Fibroblast of villous mesenchyme (primary cell): ENCODE data around the gene PCSK5. TPM values are rescaled to one million over a fixed set of nuclear protein-coding genes. Genes with fewer than 3 reads are reported as not detected.

Source experiments
- DNase-seq: peaks from one replicate; pipeline ENCODE4 v3.0.0-alpha.2; 2010; ENCODE audit warnings: low read depth
- H3K4me3 ChIP-seq: 2 replicates; pipeline ENCODE4 v1.5.1; 2011; ENCODE audit warnings: low read depth, mild to moderate bottlenecking, low read length
- CTCF ChIP-seq: IDR thresholded peaks from 2 replicates; pipeline ENCODE4 v1.5.1; 2012; ENCODE audit warnings: low read depth, mild to moderate bottlenecking, low read length; ENCODE audit not compliant: insufficient read depth
- total RNA-seq: library from RNA; depleted of rRNA; stranded (reverse); fragments of >200 nt; gene quantifications from 2 replicates; pipeline ENCODE4 v1.2.3, GENCODE V29; 2012

PCSK5 gene
- total RNA-seq, 1 donor = 1.7 TPM

- no peak for DNase-seq
- H3K4me3 ChIP-seq = no peak overlapping the region
- TF ChIP-seq CTCF = no peak
Measured at GRCh38 chr9:75907329-75907728, 16.9 kb downstream of the PCSK5 start.

GRCh38 chr9:75907923-75908322, 17.4 kb downstream of the PCSK5 start:
- no peak for TF ChIP-seq CTCF
- DNase-seq = no peak
- H3K4me3 ChIP-seq = no peak overlapping the region

- H3K4me3 ChIP-seq = no peak overlapping the region
- DNase-seq = no peak
- TF ChIP-seq CTCF = no peak
Measured at GRCh38 chr9:75909776-75910175, 19.3 kb downstream of the PCSK5 start.

GRCh38 chr9:75910731-75911130, 20.3 kb downstream of the PCSK5 start:
- no peak for TF ChIP-seq CTCF
- H3K4me3 ChIP-seq = no peak overlapping the region
- no peak for DNase-seq

GRCh38 chr9:75911390-75911789, 20.9 kb downstream of the PCSK5 start:
- TF ChIP-seq CTCF = no peak
- H3K4me3 ChIP-seq = no peak overlapping the region
- DNase-seq = no peak

- no peak for DNase-seq
- H3K4me3 ChIP-seq = no peak overlapping the region
- TF ChIP-seq CTCF = no peak
Measured at GRCh38 chr9:75912951-75913350, 22.5 kb downstream of the PCSK5 start.

GRCh38 chr9:75914002-75914401, 23.5 kb downstream of the PCSK5 start:
- no peak for DNase-seq
- TF ChIP-seq CTCF = no peak
- H3K4me3 ChIP-seq = no peak overlapping the region
